LoVo (cell line): Measurements from ENCODE around the gene ADAMTS8.

Source experiments
- DNase-seq: peaks from one replicate; pipeline ENCODE4 v3.0.0-alpha.2; 2016; ENCODE audit warnings: low spot score

ADAMTS8 gene

GRCh38 chr11:130418756-130419155, 9.7 kb downstream of the ADAMTS8 start:
- DNase-seq = no peak

- no peak for DNase-seq
Measured at GRCh38 chr11:130418210-130418609, 10.2 kb downstream of the ADAMTS8 start.

- no peak for DNase-seq
Measured at GRCh38 chr11:130416906-130417305, 11.5 kb downstream of the ADAMTS8 start.

GRCh38 chr11:130416530-130416882, 11.9 kb downstream of the ADAMTS8 start:
- DNase-seq = no peak

GRCh38 chr11:130415731-130416529, 12.5 kb downstream of the ADAMTS8 start:
- DNase-seq = no peak

- DNase-seq = no peak
Measured at GRCh38 chr11:130414107-130415080, 14.0 kb downstream of the ADAMTS8 start.

GRCh38 chr11:130413405-130414106, 14.9 kb downstream of the ADAMTS8 start:
- DNase-seq = no peak

- no peak for DNase-seq
Measured at GRCh38 chr11:130411223-130411622, 17.2 kb downstream of the ADAMTS8 start.

- DNase-seq = no peak
Measured at GRCh38 chr11:130409594-130410388, 18.6 kb downstream of the ADAMTS8 start.

- DNase-seq = no peak
Measured at GRCh38 chr11:130408901-130409300, 19.5 kb downstream of the ADAMTS8 start.

- no peak for DNase-seq
Measured at GRCh38 chr11:130408401-130408890, 20.0 kb downstream of the ADAMTS8 start.

- peak; percentile 60 for DNase-seq
Measured at GRCh38 chr11:130407978-130408377, 20.4 kb downstream of the ADAMTS8 start.

- DNase-seq = no peak
Measured at GRCh38 chr11:130405428-130405827, 23.0 kb downstream of the ADAMTS8 start.

GRCh38 chr11:130404727-130405126, 23.7 kb downstream of the ADAMTS8 start:
- no peak for DNase-seq

- no peak for DNase-seq
Measured at GRCh38 chr11:130403967-130404366, 24.4 kb downstream of the ADAMTS8 start.

GRCh38 chr11:130403271-130403804, 25.1 kb downstream of the ADAMTS8 start:
- DNase-seq = no peak

- no peak for DNase-seq
Measured at GRCh38 chr11:130402570-130402969, 25.8 kb downstream of the ADAMTS8 start.

GRCh38 chr11:130400781-130401483, 27.5 kb downstream of the ADAMTS8 start:
- DNase-seq = no peak

- DNase-seq = no peak
Measured at GRCh38 chr11:130399196-130399595, 29.2 kb downstream of the ADAMTS8 start.

- DNase-seq = no peak
Measured at GRCh38 chr11:130397780-130398179, 30.6 kb downstream of the ADAMTS8 start.
